Tibial artery (tissue), 4 donors: ENCODE data around the gene CLDN11.

Experiments
- DNase-seq, 2 donors: peaks; one replicate each; pipeline ENCODE4 v3.0.0-alpha.2; 2019
- H3K27ac ChIP-seq, 2 donors: fragments of 200-600 bp; sonication (generic) in 1 of 2; 1 replicate in 1 of 2; 2 replicates in 1 of 2; pipeline ENCODE4 v1.5.1; 2018 to 2019; ENCODE audit warnings: mild to moderate bottlenecking in 1 of 2
- H3K27me3 ChIP-seq, 2 donors: fragments of 200-600 bp; sonication (generic) in 1 of 2; one replicate each; pipeline versions ENCODE4 v1.5.1 to v1.6.0; 2016 to 2019
- H3K36me3 ChIP-seq, 3 donors: fragments of 200-600 bp; sonication (generic) in 2 of 3; one replicate each; pipeline ENCODE4 v1.5.1; 2016 to 2019; ENCODE audit warnings: mild to moderate bottlenecking in 2 of 3
- H3K4me1 ChIP-seq, 4 donors: fragments of 200-600 bp; sonication (generic) in 2 of 4; 1 replicate in 3 of 4; 2 replicates in 1 of 4; pipeline ENCODE4 v1.5.1; 2016 to 2019
- H3K4me3 ChIP-seq, 2 donors: fragments of 200-600 bp; sonication (generic) in 1 of 2; 1 replicate in 1 of 2; 2 replicates in 1 of 2; pipeline ENCODE4 v1.5.1; 2018 to 2019; ENCODE audit warnings: mild to moderate bottlenecking in 2 of 2
- H3K9me3 ChIP-seq, 3 donors: fragments of 200-600 bp; sonication (generic) in 1 of 3; one replicate each; pipeline ENCODE4 v1.5.1; 2016 to 2019
- intact Hi-C: fragments of 100-400 bp; cut with DNase I; formaldehyde crosslinking; loops from one replicate; pipeline ENCODE4 v1.15.0; 2023; ENCODE audit warnings: low total_unique reads
- TF ChIP-seq, protein P1 (sequence below), 2 experiments: fragments of 200-600 bp in 1 of 2; fragments of 450-650 bp in 1 of 2; IDR thresholded peaks; one replicate each; pipeline ENCODE4 v1.5.1; 2017 to 2019; ENCODE audit warnings: antibody characterized with exemption in 2 of 2, mild to moderate bottlenecking in 1 of 2, moderate library complexity in 1 of 2

CLDN11 gene

GRCh38 chr3:170463011-170463410, 44.3 kb downstream of the CLDN11 start:
- Histone ChIP-seq H3K27me3 (no peaks in the 10 kb centered on the region), H3K4me1 (no peaks in the 10 kb centered on the region), H3K4me3 (no peak overlapping the region), H3K36me3 (no peaks in the 10 kb centered on the region), H3K9me3 (no peaks in the 10 kb centered on the region), H3K27ac (no peak overlapping the region)
- DNase-seq, result no peak
- intact Hi-C loops, result no loop called here
- TF ChIP-seq, protein P1, sequence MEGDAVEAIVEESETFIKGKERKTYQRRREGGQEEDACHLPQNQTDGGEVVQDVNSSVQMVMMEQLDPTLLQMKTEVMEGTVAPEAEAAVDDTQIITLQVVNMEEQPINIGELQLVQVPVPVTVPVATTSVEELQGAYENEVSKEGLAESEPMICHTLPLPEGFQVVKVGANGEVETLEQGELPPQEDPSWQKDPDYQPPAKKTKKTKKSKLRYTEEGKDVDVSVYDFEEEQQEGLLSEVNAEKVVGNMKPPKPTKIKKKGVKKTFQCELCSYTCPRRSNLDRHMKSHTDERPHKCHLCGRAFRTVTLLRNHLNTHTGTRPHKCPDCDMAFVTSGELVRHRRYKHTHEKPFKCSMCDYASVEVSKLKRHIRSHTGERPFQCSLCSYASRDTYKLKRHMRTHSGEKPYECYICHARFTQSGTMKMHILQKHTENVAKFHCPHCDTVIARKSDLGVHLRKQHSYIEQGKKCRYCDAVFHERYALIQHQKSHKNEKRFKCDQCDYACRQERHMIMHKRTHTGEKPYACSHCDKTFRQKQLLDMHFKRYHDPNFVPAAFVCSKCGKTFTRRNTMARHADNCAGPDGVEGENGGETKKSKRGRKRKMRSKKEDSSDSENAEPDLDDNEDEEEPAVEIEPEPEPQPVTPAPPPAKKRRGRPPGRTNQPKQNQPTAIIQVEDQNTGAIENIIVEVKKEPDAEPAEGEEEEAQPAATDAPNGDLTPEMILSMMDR (IDR thresholded peaks at IDR 0.05), result no peak

DNA sequence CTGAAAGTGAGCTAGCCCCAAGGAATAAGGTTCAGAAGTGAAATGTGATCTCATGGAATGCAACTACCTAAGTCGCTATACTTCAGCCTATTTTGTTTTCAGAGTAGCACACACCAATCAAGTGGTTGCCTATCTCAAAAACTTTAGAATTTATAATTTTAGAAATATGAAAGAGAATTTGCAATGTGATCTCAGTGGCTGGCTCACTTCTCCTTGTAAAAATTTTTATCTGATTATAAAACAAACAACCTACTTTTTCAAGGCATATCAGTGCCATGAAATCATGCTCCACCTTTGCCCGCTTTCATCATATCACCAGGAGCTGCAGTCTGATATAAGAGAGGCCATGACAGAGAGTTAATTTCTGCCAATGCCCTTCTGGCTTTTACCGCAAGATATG, 47.3 kb downstream of the CLDN11 start:
- Histone ChIP-seq H3K9me3 (no peaks in the 10 kb centered on the region), H3K27ac (no peak overlapping the region), H3K36me3 (no peaks in the 10 kb centered on the region), H3K27me3 (no peaks in the 10 kb centered on the region), H3K4me1 (no peaks in the 10 kb centered on the region), H3K4me3 (no peak overlapping the region)
- TF ChIP-seq, protein P1 (IDR thresholded peaks at IDR 0.05), result no peak
- no peak for DNase-seq
- intact Hi-C loops, result no loop called here

- no peak for DNase-seq
Observed at GRCh38 chr3:170467007-170467406, 48.3 kb downstream of the CLDN11 start.

GRCh38 chr3:170467571-170468147, 49.0 kb downstream of the CLDN11 start:
- no peaks in the 10 kb centered on the region for H3K9me3 ChIP-seq
- H3K27ac ChIP-seq, result no peak overlapping the region
- no peaks in the 10 kb centered on the region for H3K4me1 ChIP-seq
- H3K36me3 ChIP-seq, result no peaks in the 10 kb centered on the region
- H3K4me3 ChIP-seq, result no peak overlapping the region
- DNase-seq, result no peak
- intact Hi-C loops, result no loop called here
- TF ChIP-seq, protein P1 (IDR thresholded peaks at IDR 0.05), result no peak
- no peaks in the 10 kb centered on the region for H3K27me3 ChIP-seq

More at GRCh38 chr3:170467007-170467406, 48.3 kb downstream of the CLDN11 start:
- H3K9me3 ChIP-seq, result no peaks in the 10 kb centered on the region
- no peaks in the 10 kb centered on the region for H3K27me3 ChIP-seq
- no peak overlapping the region for H3K27ac ChIP-seq
- TF ChIP-seq, protein P1 (IDR thresholded peaks at IDR 0.05), result no peak
- no peaks in the 10 kb centered on the region for H3K36me3 ChIP-seq
- H3K4me3 ChIP-seq, result no peak overlapping the region
- no peaks in the 10 kb centered on the region for H3K4me1 ChIP-seq
- intact Hi-C loops, result no loop called here

DNA sequence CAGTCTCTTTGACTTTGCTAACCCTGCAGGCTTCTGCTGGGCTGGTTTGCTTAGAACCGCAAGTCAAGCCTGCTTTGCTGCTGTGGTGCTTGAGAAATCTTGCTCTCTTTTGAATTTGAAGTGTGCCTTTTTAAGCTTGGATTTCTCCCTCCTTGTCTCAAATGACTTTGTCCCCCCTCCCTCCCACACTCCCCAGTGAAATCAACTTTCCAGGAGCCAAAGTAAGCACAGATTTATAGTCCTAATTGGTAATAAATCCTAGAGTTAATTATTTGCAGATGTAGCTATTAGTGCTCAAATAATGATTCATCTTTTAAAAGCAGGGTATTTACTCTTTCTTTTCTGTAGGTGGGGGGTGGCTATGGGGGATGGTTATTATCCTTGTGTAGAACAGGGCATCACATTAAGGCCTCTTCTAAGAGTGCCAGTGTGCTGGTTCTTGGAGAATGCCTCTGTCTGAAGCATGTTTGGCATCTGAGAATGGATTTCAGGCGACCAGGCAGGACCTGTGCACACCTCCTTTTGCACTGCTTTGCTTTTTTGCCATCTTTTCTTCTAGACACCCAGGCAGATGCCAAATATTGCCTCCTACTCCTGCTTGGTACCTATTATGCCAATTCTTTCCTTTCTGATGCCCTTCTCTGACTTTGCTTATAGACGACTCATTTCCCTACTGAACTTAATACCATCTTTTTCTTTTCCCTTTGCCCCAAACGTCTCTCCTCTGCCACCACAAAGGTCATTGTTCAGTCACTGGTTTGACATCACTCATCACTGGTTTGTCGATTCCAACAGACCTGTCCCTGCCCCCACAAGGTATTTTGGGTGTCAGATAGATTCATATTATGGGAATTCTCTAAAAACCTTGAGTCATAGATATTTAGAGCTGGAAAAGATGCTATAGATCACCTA, 50.7 kb downstream of the CLDN11 start:
- no peak overlapping the region for H3K27ac ChIP-seq
- no peak for DNase-seq
- no peaks in the 10 kb centered on the region for H3K4me1 ChIP-seq
- no peaks in the 10 kb centered on the region for H3K9me3 ChIP-seq
- no peaks in the 10 kb centered on the region for H3K36me3 ChIP-seq
- no peak overlapping the region for H3K4me3 ChIP-seq
- H3K27me3 ChIP-seq, result peaks cover 0 to 3% of the 10 kb centered on the region in 2 donors
- TF ChIP-seq, protein P1 (IDR thresholded peaks at IDR 0.05), result no peak
- intact Hi-C loops, result no loop called here
